HG02981 (cell line): ENCODE results near the gene EIF4E1B.

Experiments used
- ATAC-seq: cut with Tn5 transposase; IDR thresholded peaks from one replicate; pipeline ENCODE4 v1.9.1; 2021; ENCODE audit warnings: mild to moderate bottlenecking, moderate library complexity; ENCODE audit not compliant: unreplicated experiment

EIF4E1B gene

DNA sequence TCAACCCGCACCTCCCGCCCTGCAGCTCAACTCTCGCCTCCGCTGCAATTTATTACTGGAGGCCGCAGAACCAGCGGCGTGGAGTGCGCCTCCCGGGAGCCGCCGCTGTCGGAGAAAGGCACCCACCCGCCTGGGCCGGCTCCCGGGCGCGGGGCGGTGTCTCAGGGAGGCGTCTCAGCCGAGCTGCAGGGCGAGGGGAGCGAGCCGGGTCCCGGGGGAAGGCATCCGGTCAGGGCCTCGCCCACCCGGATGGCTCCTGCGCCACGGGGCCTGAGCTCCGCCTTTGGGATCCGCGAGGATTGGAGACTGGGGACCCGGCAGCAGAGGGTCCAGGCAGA is 49.7 kb downstream of the EIF4E1B start:
- no peak for ATAC-seq

DNA sequence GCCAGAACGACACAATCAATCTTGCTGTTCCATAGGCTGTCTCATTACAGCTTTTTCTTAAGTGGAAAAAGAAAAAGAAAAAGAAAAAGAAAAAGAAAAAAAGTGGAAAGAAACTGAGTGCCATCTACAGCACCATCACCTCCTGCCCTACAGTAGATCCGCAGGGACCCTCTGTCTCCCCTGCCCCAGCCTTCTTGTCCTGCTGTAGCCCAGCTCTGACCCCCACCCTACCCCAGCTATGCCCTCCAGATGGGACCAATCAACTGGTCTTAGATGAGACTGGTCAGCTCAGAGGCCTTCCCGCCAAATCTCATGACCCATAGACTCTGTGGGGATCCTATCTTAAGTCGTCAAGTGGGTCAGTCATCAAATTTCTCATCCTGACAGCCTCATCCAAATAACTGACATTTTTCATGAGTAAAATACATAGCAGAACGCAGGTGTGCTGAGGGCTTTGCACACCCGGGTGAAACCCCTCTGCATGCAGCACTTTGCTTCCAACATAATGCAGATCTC is 51.6 kb downstream of the EIF4E1B start:
- ATAC-seq, result no peak

DNA sequence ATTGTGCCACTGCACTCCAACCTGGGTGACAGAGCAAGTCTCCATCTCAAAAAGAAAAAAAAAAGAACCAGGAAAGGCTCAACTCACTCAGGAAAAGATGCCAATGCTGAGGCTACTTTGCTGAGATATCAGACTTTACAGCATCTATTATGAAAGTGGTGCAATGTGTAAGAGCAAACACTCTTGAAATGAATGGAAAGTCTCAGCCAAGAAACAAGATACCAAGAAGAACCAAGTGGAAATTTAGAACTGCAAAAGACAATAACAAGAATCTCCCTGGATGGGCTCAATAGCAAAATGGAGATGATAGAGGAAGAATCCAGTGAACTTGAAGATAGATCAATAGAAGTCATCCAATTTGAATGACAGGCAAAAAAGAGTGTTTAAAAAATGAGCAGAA is 54.5 kb downstream of the EIF4E1B start:
- ATAC-seq, result no peak

DNA sequence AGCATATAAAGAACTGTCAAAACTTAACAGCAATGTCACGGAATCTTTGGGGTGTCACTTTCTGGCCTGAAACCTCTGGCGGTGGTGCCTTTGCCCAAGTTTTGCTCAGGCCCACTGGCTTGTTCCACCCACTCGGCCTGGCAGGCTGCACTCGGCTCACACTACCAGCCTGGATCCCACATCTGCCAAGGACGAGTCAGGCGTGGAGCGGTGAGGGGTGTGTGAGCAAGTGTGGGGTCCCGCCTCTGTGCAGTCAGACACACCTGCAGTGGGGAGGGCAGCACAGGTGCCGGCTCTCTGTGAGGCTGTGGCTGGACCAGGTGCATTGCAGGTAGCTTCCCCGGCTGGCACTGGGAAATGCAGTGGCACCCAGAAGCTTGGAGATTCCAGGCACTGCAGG is 56.8 kb downstream of the EIF4E1B start:
- ATAC-seq, result no peak

DNA sequence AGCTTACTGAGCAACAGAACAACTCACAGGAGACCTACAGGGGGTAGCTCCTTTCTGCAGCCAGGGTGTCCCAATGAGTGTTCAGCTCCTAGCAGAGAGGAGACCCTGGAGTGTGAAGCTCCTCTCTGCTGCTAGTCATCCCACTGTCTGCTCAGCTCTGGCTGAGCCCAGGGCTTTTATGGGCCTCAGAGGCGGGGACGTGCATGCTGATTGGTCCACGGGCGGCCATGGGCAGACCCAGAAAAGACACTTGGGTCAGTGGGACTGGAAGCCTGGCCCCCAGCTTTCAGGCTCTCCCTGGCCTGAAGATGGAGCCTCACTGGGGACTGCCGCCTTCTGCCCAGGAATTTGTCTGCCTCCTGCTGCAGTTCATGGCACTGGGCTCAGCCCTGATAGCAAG is 57.4 kb downstream of the EIF4E1B start:
- no peak for ATAC-seq

DNA sequence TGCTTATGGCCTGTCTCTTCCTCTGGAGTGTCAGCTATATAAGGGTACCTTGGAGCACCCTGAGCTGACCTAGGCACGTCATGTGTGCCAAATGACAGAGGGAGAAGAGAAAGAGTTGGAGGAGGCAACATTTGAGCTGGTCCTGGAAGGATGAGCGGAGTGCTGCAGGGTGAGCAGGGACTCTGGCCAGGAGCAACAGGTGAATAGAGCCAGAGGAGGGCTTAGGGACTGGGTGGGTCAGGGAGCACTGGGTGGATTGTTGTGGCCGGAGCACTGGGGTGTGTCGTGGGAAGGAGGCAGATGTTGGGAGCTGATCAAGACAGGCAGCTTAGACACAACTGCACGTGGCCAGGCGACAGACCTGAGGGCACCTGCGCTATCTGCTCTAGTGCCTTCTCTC is 60.4 kb downstream of the EIF4E1B start:
- no peak for ATAC-seq

DNA sequence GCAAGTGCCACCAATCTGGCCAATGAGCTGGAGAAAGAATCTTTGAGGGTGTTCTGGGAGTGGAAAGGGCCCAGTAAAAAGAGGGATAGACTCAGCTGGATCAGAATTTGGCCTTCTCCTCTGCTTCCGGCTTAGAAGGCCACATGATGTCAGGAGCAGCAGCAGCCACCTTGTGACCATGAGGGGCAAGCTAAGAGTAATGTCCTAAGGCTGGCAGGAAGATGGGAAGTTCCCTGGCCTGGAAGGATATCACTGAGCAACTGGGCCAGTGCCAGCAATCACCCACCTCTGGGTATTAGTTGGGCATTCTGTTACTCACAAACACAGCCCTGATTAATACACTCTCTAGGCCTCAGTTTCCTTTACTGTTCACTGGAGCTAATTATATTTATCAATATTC is 61.0 kb downstream of the EIF4E1B start:
- ATAC-seq, result no peak

DNA sequence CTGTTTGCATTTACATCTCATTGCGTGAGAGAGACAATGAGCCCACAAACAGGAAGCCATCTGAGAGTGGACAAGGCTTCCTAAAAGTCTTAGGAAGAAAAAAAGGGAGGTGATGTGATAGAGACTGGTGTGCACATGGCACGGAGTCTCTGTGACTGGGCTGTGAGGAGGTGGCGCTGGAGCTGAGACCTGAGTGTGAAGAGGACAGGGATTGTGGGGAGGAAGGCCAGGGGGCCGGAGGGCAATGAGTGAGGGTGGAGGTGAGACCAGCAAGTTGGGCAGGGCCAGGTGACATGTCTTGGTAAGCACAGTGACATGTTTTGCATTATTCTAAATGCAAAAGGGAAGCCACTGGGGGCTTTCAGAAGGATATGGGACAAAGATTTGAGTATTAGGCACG is 61.9 kb downstream of the EIF4E1B start:
- no peak for ATAC-seq

DNA sequence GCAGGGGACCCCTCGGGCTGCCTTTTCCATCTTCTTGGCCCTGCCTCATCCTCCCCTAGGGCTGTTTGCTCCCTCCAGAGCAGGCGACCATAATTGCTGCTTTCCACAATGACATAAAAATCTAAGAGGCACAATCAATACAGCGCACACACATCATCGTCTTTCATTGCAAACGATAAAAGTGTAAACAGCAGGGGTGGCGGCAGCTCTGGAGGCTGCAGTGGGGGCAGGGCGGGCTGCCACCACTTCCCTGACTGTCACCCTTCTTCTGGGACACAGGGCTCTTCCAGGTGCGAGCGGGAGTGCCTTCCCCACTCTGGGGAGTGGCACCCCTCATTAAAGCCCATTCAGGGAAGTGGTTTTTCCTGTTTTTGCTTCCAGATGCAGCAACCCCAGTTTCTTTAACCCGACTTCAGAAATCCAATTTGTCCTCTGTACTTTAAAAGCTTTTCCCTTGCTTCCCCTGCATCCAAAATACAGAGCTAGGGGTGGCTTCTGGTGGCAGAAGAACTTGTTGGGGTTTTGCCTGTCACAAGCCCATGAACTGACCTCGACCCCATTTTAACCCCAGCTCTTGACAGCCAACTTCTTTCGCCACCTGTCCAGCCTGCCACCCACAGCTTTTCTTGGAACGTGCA is 62.5 kb downstream of the EIF4E1B start:
- ATAC-seq, result no peak

DNA sequence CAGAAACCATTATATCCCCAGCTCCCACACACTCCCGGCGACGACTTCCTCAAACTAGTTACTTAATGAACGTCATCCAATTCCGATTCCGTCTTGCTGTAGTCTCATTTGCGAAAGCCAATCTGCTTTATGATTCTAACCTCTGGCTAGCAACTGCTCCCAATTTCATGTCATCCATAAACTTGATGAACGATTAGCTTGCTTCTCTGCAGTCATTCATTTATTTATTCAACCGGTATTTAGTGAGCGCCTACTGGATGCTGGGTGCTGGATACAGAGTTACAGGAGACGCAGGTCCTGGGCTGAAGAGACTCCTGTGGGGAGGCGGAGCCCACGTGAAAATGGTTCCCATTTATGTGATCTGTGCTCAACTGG is 63.0 kb downstream of the EIF4E1B start:
- ATAC-seq, result no peak

DNA sequence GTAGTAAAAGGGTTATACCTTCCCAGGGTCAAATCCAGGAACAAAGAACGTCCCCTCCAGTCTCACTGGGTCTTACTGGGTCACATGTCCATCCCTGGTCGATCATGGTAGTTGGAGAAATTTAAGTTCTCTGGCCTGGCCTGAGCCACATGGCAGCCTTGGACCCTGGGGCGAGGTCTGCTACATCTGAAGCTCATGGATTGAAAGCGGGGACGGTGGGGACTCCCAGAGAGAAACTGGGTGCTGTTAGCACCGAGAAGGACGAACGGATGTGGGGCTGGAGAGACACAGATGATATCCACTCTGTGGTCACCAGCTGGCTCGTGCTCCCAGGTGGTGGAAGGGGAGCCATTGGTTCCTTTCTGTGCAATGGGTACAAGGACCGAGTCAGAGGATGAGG is 63.7 kb downstream of the EIF4E1B start:
- ATAC-seq, result no peak

DNA sequence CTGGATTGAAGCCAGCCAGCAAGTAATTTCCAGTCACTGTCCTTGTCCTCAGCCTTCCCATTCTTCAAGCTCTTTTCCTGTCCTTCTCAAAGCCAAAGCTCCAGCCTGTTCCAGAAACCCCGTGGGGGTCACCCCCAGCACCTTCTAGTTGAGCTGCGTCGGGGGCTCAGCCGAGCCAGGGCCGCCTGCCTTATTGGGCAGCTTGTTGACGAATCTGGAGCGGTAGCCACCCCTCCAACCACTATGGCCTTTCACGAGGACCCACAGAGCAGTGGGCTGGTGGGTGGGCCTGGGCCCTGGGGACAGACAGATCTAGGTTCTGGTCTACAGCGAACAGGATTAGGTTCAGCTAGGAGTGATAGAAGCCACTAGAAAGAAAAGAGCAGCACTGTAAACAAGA is 64.2 kb downstream of the EIF4E1B start:
- ATAC-seq, result no peak

DNA sequence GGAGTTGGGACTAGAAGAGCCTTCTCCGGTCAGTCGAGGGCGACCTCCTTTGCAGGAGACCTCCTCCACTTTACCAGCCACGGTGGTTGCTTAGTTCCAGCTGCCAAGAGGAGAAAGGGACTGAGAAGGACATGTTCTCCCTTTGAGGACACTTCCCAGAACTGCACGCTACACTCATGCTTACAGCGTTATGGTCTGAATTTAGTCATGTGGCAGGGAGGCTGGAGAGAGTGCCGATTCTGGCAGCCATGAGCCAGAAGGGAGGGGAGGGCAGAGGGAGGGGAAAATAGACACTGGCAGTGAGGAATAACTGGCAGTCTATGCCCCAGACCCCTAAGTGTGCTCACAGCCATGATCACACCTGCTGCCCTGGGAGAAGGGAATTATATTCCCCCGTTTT is 64.6 kb downstream of the EIF4E1B start:
- no peak for ATAC-seq
